Mammary epithelial cell (primary cell): ENCODE data around the gene SLC17A4.

Experiments used
- EZH2 ChIP-seq: IDR thresholded peaks from 2 replicates; pipeline ENCODE4 v1.6.1; 2012; ENCODE audit warnings: low read length, inconsistent platforms, borderline replicate concordance
- TF ChIP-seq, protein P1 (sequence below), 2 donors: IDR thresholded peaks in 1 of 2; conservative IDR thresholded peaks in 1 of 2; 2 replicates each; pipeline ENCODE4 v1.5.1; 2011 to 2012; ENCODE audit warnings: inconsistent platforms in 2 of 2, low read length in 2 of 2, mild to moderate bottlenecking in 2 of 2, control low read depth in 1 of 2, low read depth in 1 of 2; ENCODE audit not compliant: insufficient read depth in 1 of 2; ENCODE audit errors: extremely low read depth in 1 of 2

GRCh38 chr6:25745836-25746235 is 8.7 kb upstream of the SLC17A4 start:
- TF ChIP-seq, protein P1, sequence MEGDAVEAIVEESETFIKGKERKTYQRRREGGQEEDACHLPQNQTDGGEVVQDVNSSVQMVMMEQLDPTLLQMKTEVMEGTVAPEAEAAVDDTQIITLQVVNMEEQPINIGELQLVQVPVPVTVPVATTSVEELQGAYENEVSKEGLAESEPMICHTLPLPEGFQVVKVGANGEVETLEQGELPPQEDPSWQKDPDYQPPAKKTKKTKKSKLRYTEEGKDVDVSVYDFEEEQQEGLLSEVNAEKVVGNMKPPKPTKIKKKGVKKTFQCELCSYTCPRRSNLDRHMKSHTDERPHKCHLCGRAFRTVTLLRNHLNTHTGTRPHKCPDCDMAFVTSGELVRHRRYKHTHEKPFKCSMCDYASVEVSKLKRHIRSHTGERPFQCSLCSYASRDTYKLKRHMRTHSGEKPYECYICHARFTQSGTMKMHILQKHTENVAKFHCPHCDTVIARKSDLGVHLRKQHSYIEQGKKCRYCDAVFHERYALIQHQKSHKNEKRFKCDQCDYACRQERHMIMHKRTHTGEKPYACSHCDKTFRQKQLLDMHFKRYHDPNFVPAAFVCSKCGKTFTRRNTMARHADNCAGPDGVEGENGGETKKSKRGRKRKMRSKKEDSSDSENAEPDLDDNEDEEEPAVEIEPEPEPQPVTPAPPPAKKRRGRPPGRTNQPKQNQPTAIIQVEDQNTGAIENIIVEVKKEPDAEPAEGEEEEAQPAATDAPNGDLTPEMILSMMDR (conservative IDR thresholded peaks at IDR 0.05 in 1 of 2, IDR thresholded peaks at IDR 0.05 in 1 of 2; ENCODE audit: extremely low read depth in 1 of 2, insufficient read depth in 1 of 2, low read depth in 1 of 2, low read length in 2 of 2), result no peak
- TF ChIP-seq EZH2, result no peak
